Smooth muscle cell (in vitro differentiated cells): Measurements from ENCODE around the gene IFITM1. TPM values are rescaled to one million over a fixed set of nuclear protein-coding genes. Genes with fewer than 3 reads are reported as not detected.

Experiments used
- DNase-seq: peaks from one replicate; lab custom pipeline; 2025; ENCODE audit not compliant: unreplicated experiment; lab: John Stamatoyannopoulos, UW
- H2AFZ ChIP-seq: fragments of 200-600 bp; sonication (generic); 2 replicates; pipeline ENCODE4 v1.6.0; 2016; ENCODE audit warnings: antibody characterized with exemption, low read depth, mild to moderate bottlenecking
- H3F3A ChIP-seq: fragments of 200-600 bp; sonication (generic); 2 replicates; pipeline ENCODE4 v1.6.0; 2017; ENCODE audit warnings: antibody characterized with exemption, low read depth
- H3K27ac ChIP-seq: fragments of 200-600 bp; sonication (generic); 2 replicates; pipeline ENCODE4 v1.5.1; 2016; ENCODE audit warnings: low read depth, mild to moderate bottlenecking
- H3K27me3 ChIP-seq: fragments of 200-600 bp; sonication (generic); 2 replicates; pipeline ENCODE4 v1.6.1; 2016; ENCODE audit warnings: low read depth, mild to moderate bottlenecking
- H3K36me3 ChIP-seq: fragments of 200-600 bp; sonication (generic); 2 replicates; pipeline ENCODE4 v1.5.1; 2016; ENCODE audit warnings: low read depth
- H3K4me1 ChIP-seq: fragments of 200-600 bp; sonication (generic); 2 replicates; pipeline ENCODE4 v1.5.1; 2016; ENCODE audit warnings: low read depth
- H3K4me2 ChIP-seq: fragments of 200-600 bp; sonication (generic); 2 replicates; pipeline ENCODE4 v1.6.0; 2016; ENCODE audit warnings: mild to moderate bottlenecking
- H3K4me3 ChIP-seq: fragments of 200-600 bp; sonication (generic); 2 replicates; pipeline ENCODE4 v1.5.1; 2016; ENCODE audit warnings: mild to moderate bottlenecking
- H3K79me2 ChIP-seq: fragments of 200-600 bp; sonication (generic); 2 replicates; pipeline ENCODE4 v1.6.0; 2016; ENCODE audit warnings: low read depth, mild to moderate bottlenecking
- H3K9ac ChIP-seq: fragments of 200-600 bp; sonication (generic); 2 replicates; pipeline ENCODE4 v1.6.0; 2016; ENCODE audit warnings: low read depth
- H3K9me3 ChIP-seq: fragments of 200-600 bp; sonication (generic); replicated peaks from 2 replicates; pipeline ENCODE4 v1.5.1; 2016; ENCODE audit warnings: low read depth
- H4K20me1 ChIP-seq: fragments of 200-600 bp; sonication (generic); 2 replicates; pipeline ENCODE4 v1.6.0; 2016; ENCODE audit warnings: low read depth
- CTCF ChIP-seq: fragments of 200-600 bp; sonication (generic); IDR thresholded peaks from 2 replicates; pipeline ENCODE4 v1.5.1; 2017; ENCODE audit warnings: borderline replicate concordance, mild to moderate bottlenecking, antibody characterized with exemption; ENCODE audit not compliant: insufficient read depth, poor library complexity, severe bottlenecking
- WGBS: methylation state at CpG from one replicate; pipeline ENCODE4 v1.1.7; 2016; ENCODE audit warnings: low lambda C conversion rate; 5-methylcytosine and 5-hydroxymethylcytosine counted together
- polyA plus RNA-seq: library from polyadenylated mRNA; unstranded; fragments of >200 nt; fragmentation: Nextera tagmentation; extraction: Ambion mirVana; gene quantifications from 2 replicates; pipeline ENCODE4 v1.2.1, GENCODE V29; 2016
- total RNA-seq: library from RNA; depleted of rRNA; stranded (reverse); fragments of >200 nt; gene quantifications from 2 replicates; pipeline ENCODE4 v1.2.3, GENCODE V29; 2014

Gene IFITM1
- total and polyA plus RNA-seq, 2 experiments from 2014 or later: 355 to 726 TPM

GRCh38 chr11:299951-300735, 13.7 kb upstream of the IFITM1 start:
- H4K20me1 ChIP-seq: no peaks in the 10 kb centered on the region
- H3K79me2 ChIP-seq: no peaks in the 10 kb centered on the region
- H3K27ac ChIP-seq: no peak overlapping the region
- H3K36me3 ChIP-seq: no peaks in the 10 kb centered on the region
- no peak for TF ChIP-seq CTCF
- WGBS: 65% methylated on average over 20 of the region's 20 CpGs
- no peaks in the 10 kb centered on the region for H3F3A ChIP-seq
- H3K9me3 ChIP-seq: no peaks in the 10 kb centered on the region
- H3K4me3 ChIP-seq: no peak overlapping the region
- no peak overlapping the region for H3K4me2 ChIP-seq
- peaks cover 2% of the 10 kb centered on the region for H3K4me1 ChIP-seq
- DNase-seq: no peak
- no peak overlapping the region for H2AFZ ChIP-seq
- no peaks in the 10 kb centered on the region for H3K27me3 ChIP-seq
- H3K9ac ChIP-seq: no peak overlapping the region

- H3K36me3 ChIP-seq: no peaks in the 10 kb centered on the region
- 100% methylated on average over 8 of the region's 12 CpGs for WGBS
Observed at GRCh38 chr11:303363-303762, 10.5 kb upstream of the IFITM1 start.

GRCh38 chr11:304061-304506, 9.8 kb upstream of the IFITM1 start:
- no peak for TF ChIP-seq CTCF
- no peak for DNase-seq
- Histone ChIP-seq H3K4me1 (peaks cover 15% of the 10 kb centered on the region), H3K9me3 (no peaks in the 10 kb centered on the region), H3K4me3 (no peak overlapping the region), H3K36me3 (no peaks in the 10 kb centered on the region), H3K27ac (no peak overlapping the region), H3K27me3 (no peaks in the 10 kb centered on the region), H3K9ac (no peak overlapping the region), H3K4me2 (no peak overlapping the region), H3F3A (no peaks in the 10 kb centered on the region), H4K20me1 (no peaks in the 10 kb centered on the region), H2AFZ (no peak overlapping the region), H3K79me2 (peaks cover 3% of the 10 kb centered on the region)
- WGBS: 97% methylated on average over 26 of the region's 52 CpGs

More at GRCh38 chr11:303363-303762, 10.5 kb upstream of the IFITM1 start:
- Histone ChIP-seq H4K20me1 (no peaks in the 10 kb centered on the region), H3K9ac (no peak overlapping the region), H3K4me2 (no peak overlapping the region), H3K4me1 (peaks cover 13% of the 10 kb centered on the region), H2AFZ (no peak overlapping the region), H3K79me2 (no peaks in the 10 kb centered on the region), H3K27me3 (no peaks in the 10 kb centered on the region), H3F3A (no peaks in the 10 kb centered on the region), H3K27ac (no peak overlapping the region), H3K9me3 (no peaks in the 10 kb centered on the region), H3K4me3 (no peak overlapping the region)
- TF ChIP-seq CTCF: no peak
- no peak for DNase-seq
